GM12872 (cell line): Measurements from ENCODE around the gene PLCB3.

Experiments used
- TF ChIP-seq, protein P1 (sequence below): IDR thresholded peaks from 3 replicates; pipeline ENCODE4 v1.5.1; 2011; ENCODE audit warnings: low read depth, mild to moderate bottlenecking, low read length, moderate library complexity; ENCODE audit not compliant: insufficient read depth

PLCB3 gene

DNA sequence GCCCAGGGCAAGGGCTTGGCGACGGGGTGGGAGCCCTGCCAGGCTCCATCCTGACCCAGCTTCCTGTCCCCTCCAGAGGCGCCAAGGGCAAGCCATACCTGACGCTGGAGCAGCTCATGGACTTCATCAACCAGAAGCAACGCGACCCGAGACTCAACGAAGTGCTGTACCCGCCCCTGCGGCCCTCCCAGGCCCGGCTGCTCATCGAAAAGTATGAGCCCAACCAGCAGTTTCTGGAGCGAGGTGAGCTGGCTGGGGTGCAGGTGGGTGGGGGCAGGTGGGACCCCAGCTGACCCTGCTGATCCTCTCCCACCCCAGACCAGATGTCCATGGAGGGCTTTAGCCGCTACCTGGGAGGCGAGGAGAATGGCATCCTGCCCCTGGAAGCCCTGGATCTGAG is 5.0 kb downstream of the PLCB3 start:
- TF ChIP-seq, protein P1, sequence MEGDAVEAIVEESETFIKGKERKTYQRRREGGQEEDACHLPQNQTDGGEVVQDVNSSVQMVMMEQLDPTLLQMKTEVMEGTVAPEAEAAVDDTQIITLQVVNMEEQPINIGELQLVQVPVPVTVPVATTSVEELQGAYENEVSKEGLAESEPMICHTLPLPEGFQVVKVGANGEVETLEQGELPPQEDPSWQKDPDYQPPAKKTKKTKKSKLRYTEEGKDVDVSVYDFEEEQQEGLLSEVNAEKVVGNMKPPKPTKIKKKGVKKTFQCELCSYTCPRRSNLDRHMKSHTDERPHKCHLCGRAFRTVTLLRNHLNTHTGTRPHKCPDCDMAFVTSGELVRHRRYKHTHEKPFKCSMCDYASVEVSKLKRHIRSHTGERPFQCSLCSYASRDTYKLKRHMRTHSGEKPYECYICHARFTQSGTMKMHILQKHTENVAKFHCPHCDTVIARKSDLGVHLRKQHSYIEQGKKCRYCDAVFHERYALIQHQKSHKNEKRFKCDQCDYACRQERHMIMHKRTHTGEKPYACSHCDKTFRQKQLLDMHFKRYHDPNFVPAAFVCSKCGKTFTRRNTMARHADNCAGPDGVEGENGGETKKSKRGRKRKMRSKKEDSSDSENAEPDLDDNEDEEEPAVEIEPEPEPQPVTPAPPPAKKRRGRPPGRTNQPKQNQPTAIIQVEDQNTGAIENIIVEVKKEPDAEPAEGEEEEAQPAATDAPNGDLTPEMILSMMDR = no peak

DNA sequence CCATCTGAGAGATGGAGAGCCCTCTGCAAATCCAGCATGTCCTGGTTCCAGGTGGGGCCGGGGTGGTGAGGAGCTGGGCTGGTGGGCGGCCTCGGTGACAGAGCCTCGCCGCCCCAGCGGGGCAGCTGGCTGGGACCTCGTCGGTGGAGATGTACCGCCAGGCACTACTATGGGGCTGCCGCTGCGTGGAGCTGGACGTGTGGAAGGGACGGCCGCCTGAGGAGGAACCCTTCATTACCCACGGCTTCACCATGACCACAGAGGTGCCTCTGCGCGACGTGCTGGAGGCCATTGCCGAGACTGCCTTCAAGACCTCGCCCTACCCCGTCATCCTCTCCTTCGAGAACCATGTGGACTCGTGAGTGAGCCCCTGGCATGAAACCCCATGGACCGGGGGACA is 7.0 kb downstream of the PLCB3 start:
- TF ChIP-seq, protein P1 = no peak

DNA sequence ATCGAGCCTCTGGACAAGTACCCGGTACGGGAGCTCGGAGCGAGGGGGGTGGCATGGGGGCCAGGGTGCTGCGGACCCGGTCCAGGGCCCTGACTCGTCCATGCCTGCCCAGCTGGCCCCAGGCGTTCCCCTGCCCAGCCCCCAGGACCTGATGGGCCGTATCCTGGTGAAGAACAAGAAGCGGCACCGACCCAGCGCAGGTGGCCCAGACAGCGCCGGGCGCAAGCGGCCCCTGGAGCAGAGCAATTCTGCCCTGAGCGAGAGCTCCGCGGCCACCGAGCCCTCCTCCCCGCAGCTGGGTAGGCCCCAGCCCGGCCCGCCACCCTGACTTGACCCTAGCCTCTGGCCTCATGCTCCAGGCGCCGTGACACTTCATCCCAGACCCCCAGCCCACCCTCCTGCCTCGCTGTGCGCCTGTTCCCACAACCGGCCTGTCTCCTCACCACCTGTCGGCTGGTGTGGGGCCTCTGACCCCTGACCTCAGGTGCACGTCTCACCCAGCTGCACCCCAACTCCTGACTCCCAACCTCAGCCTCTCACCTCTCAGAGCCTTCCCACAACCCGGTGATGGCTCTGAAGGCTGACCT is 7.7 kb downstream of the PLCB3 start:
- TF ChIP-seq, protein P1 = no peak

DNA sequence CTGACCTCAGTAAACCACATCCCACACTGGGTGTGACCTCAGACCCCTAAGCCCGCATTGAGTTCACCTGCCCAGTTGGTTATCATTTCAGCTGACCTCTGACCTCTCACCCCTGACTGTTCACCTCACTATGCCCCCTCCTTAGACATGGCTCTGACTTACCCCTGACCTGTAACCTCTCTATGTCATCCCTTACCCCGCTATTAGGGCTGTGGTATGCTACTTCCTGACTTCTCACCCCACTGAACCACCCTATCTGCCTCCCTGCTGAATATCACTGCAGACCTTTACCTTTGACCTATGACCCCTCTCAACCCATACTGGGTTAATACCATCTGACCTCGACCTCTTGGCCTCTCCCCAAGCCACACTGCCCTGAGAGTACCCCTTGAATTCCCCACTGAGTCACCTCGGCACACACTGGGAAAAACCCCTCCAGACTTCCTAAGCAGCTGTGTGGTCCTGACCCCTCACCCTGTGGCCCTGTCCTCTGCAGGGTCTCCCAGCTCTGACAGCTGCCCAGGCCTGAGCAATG is 8.3 kb downstream of the PLCB3 start:
- TF ChIP-seq, protein P1 = no peak

DNA sequence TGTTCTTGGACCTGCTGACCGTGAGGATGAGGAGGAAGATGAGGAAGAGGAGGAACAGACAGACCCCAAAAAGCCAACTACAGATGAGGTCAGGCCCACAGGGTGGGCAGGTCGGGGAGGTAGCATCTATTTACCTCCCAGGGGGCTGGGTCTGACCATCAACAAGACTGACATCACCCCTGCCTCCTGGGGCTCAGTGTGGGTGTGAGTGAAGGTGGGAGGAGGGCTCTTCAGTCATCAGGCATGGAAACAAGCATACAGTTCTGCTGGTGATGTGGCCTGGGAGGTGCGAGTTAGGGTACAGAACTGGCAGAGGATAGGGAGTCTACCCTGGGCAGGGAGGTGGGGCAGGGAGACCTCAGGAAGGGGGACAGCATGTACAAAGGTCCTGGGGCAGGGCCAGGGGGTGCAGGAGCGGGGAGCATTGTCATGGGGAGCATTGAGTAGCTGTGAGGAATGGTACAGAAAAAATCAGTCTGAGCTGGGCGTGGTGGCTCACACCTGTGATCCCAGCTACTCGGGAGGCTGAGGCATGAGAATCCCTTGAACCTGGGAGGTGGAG is 8.9 kb downstream of the PLCB3 start:
- TF ChIP-seq, protein P1 = no peak

DNA sequence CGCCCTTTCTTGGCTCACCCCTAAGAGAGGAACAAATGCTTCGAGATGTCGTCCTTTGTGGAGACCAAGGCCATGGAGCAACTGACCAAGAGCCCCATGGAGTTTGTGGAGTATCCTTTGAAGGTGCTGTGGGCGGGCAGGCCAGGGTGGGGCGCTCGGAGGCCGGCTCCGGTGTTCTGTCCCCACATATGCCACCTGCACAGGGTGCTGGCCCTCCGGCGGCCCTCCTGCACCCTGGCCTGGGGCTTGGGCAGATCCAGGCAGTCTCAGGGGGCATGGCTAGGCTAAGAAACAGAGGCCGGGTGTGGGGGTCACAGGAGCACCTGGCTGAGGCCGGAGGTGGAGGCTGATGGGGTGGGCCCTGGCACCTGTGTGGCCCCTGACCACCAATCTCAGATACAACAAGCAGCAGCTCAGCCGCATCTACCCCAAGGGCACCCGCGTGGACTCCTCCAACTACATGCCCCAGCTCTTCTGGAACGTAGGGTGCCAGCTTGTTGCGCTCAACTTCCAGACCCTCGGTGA is 10.3 kb downstream of the PLCB3 start:
- TF ChIP-seq, protein P1 = no peak

DNA sequence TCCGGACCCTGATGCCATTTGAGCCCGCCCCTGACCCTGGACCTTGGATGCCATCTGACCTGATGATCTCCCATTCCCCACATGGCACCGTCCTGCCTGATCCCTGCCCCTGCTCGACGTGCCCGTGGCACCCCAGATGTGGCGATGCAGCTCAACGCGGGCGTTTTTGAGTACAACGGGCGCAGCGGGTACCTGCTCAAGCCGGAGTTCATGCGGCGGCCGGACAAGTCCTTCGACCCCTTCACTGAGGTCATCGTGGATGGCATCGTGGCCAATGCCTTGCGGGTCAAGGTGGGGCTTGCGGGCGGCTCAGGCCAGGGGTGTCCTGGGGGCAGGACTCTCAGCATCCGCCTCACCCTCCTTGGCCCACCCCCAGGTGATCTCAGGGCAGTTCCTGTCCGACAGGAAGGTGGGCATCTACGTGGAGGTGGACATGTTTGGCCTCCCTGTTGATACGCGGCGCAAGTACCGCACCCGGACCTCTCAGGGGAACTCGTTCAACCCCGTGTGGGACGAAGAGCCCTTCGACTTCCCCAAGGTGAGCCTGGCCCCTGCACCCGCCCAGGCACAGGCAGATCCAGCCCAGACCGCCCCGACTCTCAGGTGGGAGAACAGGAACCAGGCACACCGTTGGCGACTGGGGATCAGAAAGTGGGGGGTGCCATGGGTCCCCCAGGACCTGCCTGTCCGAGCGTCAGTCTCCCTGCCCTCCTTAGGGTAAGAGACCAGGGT is 11.1 kb downstream of the PLCB3 start:
- TF ChIP-seq, protein P1 = no peak
